ENCODE results near the gene MYOM3. TPM values are rescaled to one million over a fixed set of nuclear protein-coding genes. Genes with fewer than 3 reads are reported as not detected.

Gene MYOM3
- total RNA-seq, 1 experiment from 2014 or later = 0.05 TPM

- in situ Hi-C loops (cut with HindIII; ENCODE audit: low pct_unique_long_range_greater_than_20kb, low sequenced_read_pairs) (no loop called here), intact Hi-C loops (cut with micrococcal nuclease; ENCODE audit: unreplicated experiment) (no loop called here)
- no peak overlapping the region for H3K27ac ChIP-seq (ENCODE audit: low read length)
- H3K4me1 ChIP-seq (ENCODE audit: control insufficient read depth, insufficient read depth, low read length) = no peaks in the 10 kb centered on the region
- ATAC-seq (no peak), DNase-seq (ENCODE audit: low read depth, low spot score) (no peak)
- ChIA-PET POLR2A (no interaction called here), CTCF (no interaction called here)
- no peak overlapping the region for H3K4me3 ChIP-seq (ENCODE audit: low read depth in 2 of 2, low read length in 2 of 2)
- no peaks in the 10 kb centered on the region for H3K27me3 ChIP-seq (ENCODE audit: control insufficient read depth, insufficient read depth, low read length)
- no peaks in the 10 kb centered on the region for H3K9me3 ChIP-seq (ENCODE audit: control insufficient read depth, insufficient read depth, low read depth, low read length)
- TF ChIP-seq TCF7L2 (IDR thresholded peaks at IDR 0.05; ENCODE audit: low read depth, low read length) (no peak), POLR2AphosphoS5 (IDR thresholded peaks at IDR 0.05; ENCODE audit: low read depth, low read length) (no peak), CTCF (IDR thresholded peaks at IDR 0.05) (no peak), SIN3A (IDR thresholded peaks at IDR 0.05; ENCODE audit: borderline replicate concordance, insufficient read depth, low read depth, low read length) (no peak), REST (IDR thresholded peaks at IDR 0.05; ENCODE audit: insufficient read depth in 1 of 2, low read depth in 2 of 2, low read length in 1 of 2) (no peak)
- no TSS peak for BruUV-seq (replicated peaks)
- no peaks in the 10 kb centered on the region for H3K36me3 ChIP-seq (ENCODE audit: control insufficient read depth, insufficient read depth, low read length)
Measured at GRCh38 chr1:24084050-24084449, 27.9 kb downstream of the MYOM3 start.

- Histone ChIP-seq H3K27ac (ENCODE audit: low read length) (no peak overlapping the region), H3K9me3 (ENCODE audit: control insufficient read depth, insufficient read depth, low read depth, low read length) (no peaks in the 10 kb centered on the region), H3K27me3 (ENCODE audit: control insufficient read depth, insufficient read depth, low read length) (no peaks in the 10 kb centered on the region), H3K36me3 (ENCODE audit: control insufficient read depth, insufficient read depth, low read length) (no peaks in the 10 kb centered on the region), H3K4me3 (ENCODE audit: low read depth in 2 of 2, low read length in 2 of 2) (no peak overlapping the region), H3K4me1 (ENCODE audit: control insufficient read depth, insufficient read depth, low read length) (no peaks in the 10 kb centered on the region)
- intact Hi-C loops (cut with micrococcal nuclease; ENCODE audit: unreplicated experiment) = no loop called here
- POLR2A ChIA-PET = no interaction called here
- CTCF ChIA-PET = no interaction called here
- DNase-seq (ENCODE audit: low read depth, low spot score) (no peak), ATAC-seq (no peak)
- no TSS peak for BruUV-seq (replicated peaks)
- in situ Hi-C loops (cut with HindIII; ENCODE audit: low pct_unique_long_range_greater_than_20kb, low sequenced_read_pairs) = no loop called here
- no peak for TF ChIP-seq REST (IDR thresholded peaks at IDR 0.05; ENCODE audit: insufficient read depth in 1 of 2, low read depth in 2 of 2, low read length in 1 of 2)
- TF ChIP-seq POLR2AphosphoS5 (IDR thresholded peaks at IDR 0.05; ENCODE audit: low read depth, low read length) = no peak
- TF ChIP-seq TCF7L2 (IDR thresholded peaks at IDR 0.05; ENCODE audit: low read depth, low read length) = no peak
- TF ChIP-seq SIN3A (IDR thresholded peaks at IDR 0.05; ENCODE audit: borderline replicate concordance, insufficient read depth, low read depth, low read length) = no peak
- no peak for TF ChIP-seq CTCF (IDR thresholded peaks at IDR 0.05)
Measured at GRCh38 chr1:24082372-24082771, 29.6 kb downstream of the MYOM3 start.
